Activated CD4-positive, alpha-beta memory T cell treated with anti-CD3 and anti-CD28 coated beads, Interleukin-2, amount 10 ng/mL, durations not matched to agents 7 days and 5 days (primary cell): ENCODE measurements around the gene ARL17A. TPM values are rescaled to one million over a fixed set of nuclear protein-coding genes. Genes with fewer than 3 reads are reported as not detected.
"Not testable (repeated sequence)": the region's sequence is repeated elsewhere in the genome, so short reads cannot be mapped to it uniquely, and the experiment has no call there.

Source experiments
- CTCF ChIA-PET: fragments of 350-600 bp; sonication (Branson Sonifier 250); formaldehyde crosslinking; loops from one replicate; lab custom pipeline; 2021; ENCODE audit warnings: antibody characterized with exemption, inconsistent platforms; lab: Charles Lee
- POLR2A ChIA-PET: fragments of 350-600 bp; sonication (Branson Sonifier 250); formaldehyde crosslinking; loops from one replicate; lab custom pipeline; 2021; ENCODE audit warnings: antibody characterized with exemption; lab: Charles Lee
- DNase-seq: peaks from one replicate; pipeline ENCODE4 v3.0.0-alpha.2; 2020
- H3K27ac Mint-ChIP-seq: one replicate; pipeline ENCODE4 v1.8.0; 2021; ENCODE audit warnings: mild to moderate bottlenecking, mixed read lengths
- H3K27me3 Mint-ChIP-seq: one replicate; pipeline ENCODE4 v1.8.0; 2021; ENCODE audit warnings: mixed read lengths
- H3K36me3 Mint-ChIP-seq: one replicate; pipeline ENCODE4 v1.8.0; 2021; ENCODE audit warnings: low read depth, mixed read lengths
- H3K4me1 Mint-ChIP-seq: one replicate; pipeline ENCODE4 v1.8.0; 2021; ENCODE audit warnings: mixed read lengths
- H3K4me3 Mint-ChIP-seq: one replicate; pipeline ENCODE4 v1.8.0; 2021; ENCODE audit warnings: mild to moderate bottlenecking, mixed read lengths
- H3K9me3 Mint-ChIP-seq: one replicate; pipeline ENCODE4 v1.8.0; 2021; ENCODE audit warnings: mixed read lengths
- total RNA-seq, 2 experiments: library from RNA; stranded (reverse); gene quantifications; one replicate each; pipeline ENCODE4 v1.2.3, GENCODE V29; 2021

Gene ARL17A
- total RNA-seq, 2 experiments from 2014 or later, result 20.4 to 20.5 TPM

- H3K4me3 Mint-ChIP-seq, H3K27ac Mint-ChIP-seq, H3K36me3 Mint-ChIP-seq, H3K27me3 Mint-ChIP-seq, POLR2A ChIA-PET, CTCF ChIA-PET, DNase-seq, H3K9me3 Mint-ChIP-seq, H3K4me1 Mint-ChIP-seq: not testable (repeated sequence)
Observed at GRCh38 chr17:46492021-46492420, 87.5 kb downstream of the ARL17A start.

GRCh38 chr17:46481310-46481709 is 98.2 kb downstream of the ARL17A start:
- H3K27ac Mint-ChIP-seq, H3K4me3 Mint-ChIP-seq, H3K9me3 Mint-ChIP-seq, H3K27me3 Mint-ChIP-seq, DNase-seq, H3K4me1 Mint-ChIP-seq, CTCF ChIA-PET, H3K36me3 Mint-ChIP-seq, POLR2A ChIA-PET: not testable (repeated sequence)

GRCh38 chr17:46478823-46479222 is 100.7 kb downstream of the ARL17A start:
- H3K9me3 Mint-ChIP-seq, DNase-seq, H3K36me3 Mint-ChIP-seq, H3K4me3 Mint-ChIP-seq, POLR2A ChIA-PET, H3K4me1 Mint-ChIP-seq, H3K27me3 Mint-ChIP-seq, H3K27ac Mint-ChIP-seq, CTCF ChIA-PET: not testable (repeated sequence)

GRCh38 chr17:46475583-46475982 is 103.9 kb downstream of the ARL17A start:
- H3K36me3 Mint-ChIP-seq, H3K4me1 Mint-ChIP-seq, H3K27me3 Mint-ChIP-seq, POLR2A ChIA-PET, H3K27ac Mint-ChIP-seq, H3K4me3 Mint-ChIP-seq, DNase-seq, CTCF ChIA-PET, H3K9me3 Mint-ChIP-seq: not testable (repeated sequence)

- DNase-seq, H3K4me1 Mint-ChIP-seq, H3K9me3 Mint-ChIP-seq, CTCF ChIA-PET, H3K36me3 Mint-ChIP-seq, H3K27me3 Mint-ChIP-seq, POLR2A ChIA-PET, H3K4me3 Mint-ChIP-seq, H3K27ac Mint-ChIP-seq: not testable (repeated sequence)
Observed at GRCh38 chr17:46474489-46474888, 105.0 kb downstream of the ARL17A start.

GRCh38 chr17:46467618-46468017 is 111.9 kb downstream of the ARL17A start:
- H3K27me3 Mint-ChIP-seq, POLR2A ChIA-PET, DNase-seq, H3K9me3 Mint-ChIP-seq, H3K27ac Mint-ChIP-seq, H3K4me1 Mint-ChIP-seq, H3K36me3 Mint-ChIP-seq, CTCF ChIA-PET, H3K4me3 Mint-ChIP-seq: not testable (repeated sequence)

Other genes starting within 250 kb of the ARL17A start
- 10 to 100 TPM; 21.9 to 22.6 TPM for gene ARL17B, start 217.9 kb downstream of the ARL17A start, total RNA-seq
- 10 to 100 TPM; 21.2 to 21.6 TPM for gene LRRC37A2, start 67.2 kb downstream of the ARL17A start, total RNA-seq
- gene NSF, start 11.0 kb upstream of the ARL17A start, total RNA-seq, result 10 to 100 TPM; 48.6 to 49.6 TPM
- gene WNT3, start 239.0 kb upstream of the ARL17A start, total RNA-seq, result not detected